GM11168 (cell line): ENCODE data around the gene CTIF.

ENCODE experiments used
- in situ Hi-C: fragments of 300-500 bp; cut with MboI; formaldehyde crosslinking; loops from one replicate; pipeline ENCODE4 v1.12.0; 2022; ENCODE audit warnings: low sequenced_read_pairs; ENCODE audit not compliant: unreplicated experiment

Gene CTIF

GRCh38 chr18:48790226-48790863, 251.5 kb downstream of the CTIF start:
- in situ Hi-C loops = no loop called here

DNA sequence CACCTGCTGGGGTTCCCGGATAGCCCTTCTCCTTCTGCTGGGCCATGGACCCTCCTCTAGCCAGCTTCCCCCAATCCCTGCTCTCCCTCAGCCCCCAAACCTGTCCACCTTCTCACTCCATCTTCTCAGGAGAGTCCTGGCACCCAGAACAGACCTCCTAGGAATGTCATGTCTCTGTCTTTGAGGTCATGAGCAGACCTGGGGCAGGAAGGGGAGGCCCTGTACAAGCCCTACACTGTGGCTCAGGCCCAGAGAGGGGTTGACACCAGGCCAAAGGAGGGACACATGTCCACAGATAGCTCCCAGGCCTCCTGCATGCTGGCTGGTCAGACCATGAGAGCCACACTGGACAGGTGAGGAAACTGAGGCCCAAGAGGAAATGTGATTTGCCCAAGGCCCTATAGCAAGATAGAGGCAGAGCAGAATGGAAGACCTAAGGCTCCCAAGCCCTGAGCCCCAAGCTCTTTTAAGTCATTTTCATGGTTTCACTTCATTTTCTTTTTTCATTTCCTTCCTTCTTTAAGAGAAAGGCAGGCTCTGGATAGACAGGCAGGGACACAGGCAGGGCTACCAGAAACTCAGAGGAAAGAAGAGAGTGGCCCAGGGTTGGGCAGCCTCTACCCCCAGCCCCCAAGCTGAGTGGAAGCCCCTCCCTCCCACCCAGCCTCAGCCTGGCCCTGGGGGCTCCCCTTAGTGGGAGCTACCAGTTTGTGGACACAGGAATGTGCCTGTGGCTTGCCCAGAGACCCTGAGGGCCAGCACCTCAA, 252.2 kb downstream of the CTIF start:
- in situ Hi-C loops = no loop called here

GRCh38 chr18:48791636-48792105, 252.8 kb downstream of the CTIF start:
- in situ Hi-C loops = no loop called here

- in situ Hi-C loops = no loop called here
Measured at GRCh38 chr18:48792141-48792540, 253.3 kb downstream of the CTIF start.

GRCh38 chr18:48792611-48793380, 254.0 kb downstream of the CTIF start:
- in situ Hi-C loops = no loop called here

DNA sequence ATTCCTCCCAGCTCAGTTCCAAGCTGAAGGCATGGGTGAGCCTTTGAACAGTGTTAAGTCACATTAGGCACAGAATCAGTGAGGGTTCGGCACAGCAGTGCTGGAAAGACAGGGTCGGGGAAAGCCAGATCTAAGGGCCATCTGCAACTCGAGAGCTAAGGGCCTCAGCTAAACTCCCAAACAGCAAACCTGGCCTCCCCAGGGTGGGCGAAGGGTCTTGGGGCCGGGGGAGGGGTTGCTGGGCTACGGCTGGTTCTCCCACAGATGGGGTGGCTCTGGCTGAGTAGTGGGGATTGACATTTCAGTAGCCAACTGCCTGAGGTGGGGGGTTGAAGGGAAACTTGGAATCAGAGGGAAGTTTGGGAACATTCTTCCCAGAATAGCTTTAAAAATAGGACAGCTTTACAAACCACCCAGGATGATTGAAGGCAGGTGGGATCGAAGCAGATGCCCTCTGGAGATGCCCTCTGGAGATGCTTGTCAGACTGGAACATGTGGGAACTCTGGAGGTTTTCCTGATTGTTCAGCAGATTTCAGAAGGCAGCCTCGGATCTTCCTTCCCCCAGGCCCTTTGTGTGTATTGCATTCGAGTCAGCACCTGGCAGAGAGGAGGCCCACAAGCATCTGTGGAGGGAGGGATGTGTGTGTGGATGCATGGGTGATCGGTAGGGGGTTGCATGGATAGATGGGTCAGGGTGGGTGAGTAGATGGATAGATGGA, 255.6 kb downstream of the CTIF start:
- in situ Hi-C loops = no loop called here

DNA sequence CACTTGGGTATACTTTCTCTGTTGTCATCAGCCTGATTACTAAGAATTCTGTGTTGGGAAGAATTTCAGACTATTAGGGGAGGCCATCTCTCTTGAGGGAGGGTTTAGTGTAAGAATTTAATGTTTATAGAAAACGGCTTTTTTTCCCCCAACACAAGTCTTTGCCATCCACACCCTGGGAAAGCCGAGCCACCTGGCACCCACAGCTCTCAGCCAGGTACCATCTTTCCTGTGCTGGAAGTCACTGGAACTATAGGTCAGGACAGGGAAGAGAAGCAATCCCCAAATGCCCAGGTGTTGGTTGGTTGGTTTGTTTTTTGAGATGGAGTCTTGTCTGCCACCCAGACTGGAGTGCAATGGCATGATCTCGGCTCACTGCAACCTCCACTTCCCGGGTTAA, 256.9 kb downstream of the CTIF start:
- in situ Hi-C loops = no loop called here

- in situ Hi-C loops = no loop called here
Measured at GRCh38 chr18:48796491-48797205, 257.8 kb downstream of the CTIF start.

DNA sequence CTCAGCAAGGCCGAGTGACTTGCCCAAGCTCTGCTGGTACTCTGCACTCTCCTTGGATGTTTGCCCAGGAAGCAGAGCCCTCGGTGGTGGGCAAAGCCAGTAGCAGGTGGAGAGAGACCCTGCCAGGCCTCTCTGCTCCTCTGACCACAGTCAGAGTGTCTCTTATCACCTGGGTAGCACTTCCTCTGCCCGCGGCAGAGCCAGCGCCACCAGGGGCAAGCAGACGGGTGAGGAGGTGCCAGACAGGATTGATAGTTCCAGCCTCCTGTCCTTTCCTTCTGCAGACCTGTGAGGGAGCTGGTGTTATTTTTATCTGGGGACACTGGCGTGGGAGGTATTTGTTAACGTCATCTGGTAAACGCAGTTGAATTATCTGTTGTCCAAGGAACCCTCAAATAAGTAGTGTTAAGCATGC, 259.0 kb downstream of the CTIF start:
- in situ Hi-C loops = no loop called here

DNA sequence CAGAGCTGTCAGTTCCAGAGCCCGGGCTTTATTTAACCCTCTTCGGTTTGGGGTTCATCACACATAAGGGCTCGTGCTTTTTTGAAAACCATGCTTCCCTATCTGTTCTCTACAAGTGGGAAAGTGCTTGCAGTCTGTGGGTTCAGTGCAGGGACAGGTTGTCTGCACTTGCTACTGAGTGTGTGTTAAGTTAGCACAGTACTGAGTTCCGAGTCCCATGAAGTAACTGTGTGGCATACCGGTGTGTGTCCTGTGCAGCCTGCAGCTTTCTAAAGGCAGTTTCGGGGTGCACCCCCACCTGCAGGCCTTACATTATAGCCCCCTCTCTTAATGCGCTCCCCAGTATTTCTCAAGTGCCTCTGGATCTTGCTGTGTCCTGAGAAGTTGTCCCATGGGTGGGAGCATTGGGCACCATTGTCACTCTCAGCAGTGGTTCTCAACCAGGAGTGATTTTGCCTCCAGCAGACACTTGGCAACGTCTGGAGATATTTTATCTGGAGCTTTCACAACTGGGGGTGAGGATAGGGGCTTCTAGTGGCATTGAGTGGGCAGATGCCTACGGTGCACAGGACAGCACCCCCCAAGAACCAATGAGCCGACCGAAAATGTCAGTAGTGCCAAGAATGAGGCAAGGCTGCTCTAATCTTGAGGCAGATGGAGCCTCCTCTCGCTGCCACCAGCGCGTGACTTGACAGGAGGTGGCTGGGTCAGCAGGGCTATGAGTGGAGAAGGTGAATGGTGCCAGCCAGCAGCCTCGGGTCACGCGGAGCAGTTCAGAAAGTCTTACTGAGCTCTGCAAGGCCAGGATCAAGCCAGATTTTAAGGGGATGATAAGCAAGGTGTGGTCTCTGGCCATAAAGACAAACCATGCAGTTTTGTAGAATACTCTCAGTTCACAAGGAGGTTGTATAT, 259.8 kb downstream of the CTIF start:
- in situ Hi-C loops = no loop called here

GRCh38 chr18:48799724-48800315, 261.0 kb downstream of the CTIF start:
- in situ Hi-C loops = no loop called here

- in situ Hi-C loops = no loop called here
Measured at GRCh38 chr18:48800466-48800865, 261.6 kb downstream of the CTIF start.

GRCh38 chr18:48800876-48801727, 262.3 kb downstream of the CTIF start:
- in situ Hi-C loops = no loop called here

- in situ Hi-C loops = no loop called here
Measured at GRCh38 chr18:48801728-48802542, 263.1 kb downstream of the CTIF start.

DNA sequence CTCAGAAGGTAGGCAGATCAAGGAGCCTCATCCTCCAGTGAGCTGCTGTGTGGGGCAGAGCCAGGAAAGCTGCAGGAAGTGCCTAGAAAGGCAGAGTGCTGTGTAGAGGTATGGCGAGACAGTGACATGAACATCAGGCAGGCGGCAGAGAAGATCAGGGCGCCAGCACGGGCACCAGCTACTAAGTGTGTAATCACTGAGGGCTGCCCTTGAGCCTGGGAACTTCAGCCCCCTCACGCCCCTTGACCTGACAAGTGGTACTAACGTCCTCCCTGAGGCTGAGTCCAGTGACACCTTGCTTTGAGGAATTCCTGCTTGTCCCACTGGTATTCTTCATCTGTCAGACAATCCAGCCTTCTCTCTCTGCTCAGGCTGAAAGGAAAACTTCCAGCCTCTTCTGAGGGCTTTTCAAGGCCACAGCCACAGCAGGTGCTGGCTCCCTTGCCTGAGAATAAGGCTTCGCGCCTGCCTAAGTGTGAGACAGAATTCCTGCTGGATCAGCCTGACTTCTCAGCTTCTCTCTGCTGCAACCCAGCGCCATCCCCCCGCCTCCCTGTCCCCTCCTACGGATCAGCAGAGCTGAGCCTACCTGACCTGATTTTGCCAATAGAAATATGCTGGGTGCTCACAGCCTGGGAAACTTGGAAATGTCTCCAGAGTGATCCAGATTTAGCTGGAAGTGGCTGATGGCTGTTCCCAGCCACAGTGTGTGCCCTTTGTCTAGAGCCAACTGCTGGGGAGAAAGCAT, 263.9 kb downstream of the CTIF start:
- in situ Hi-C loops = no loop called here

GRCh38 chr18:48803518-48803917, 264.7 kb downstream of the CTIF start:
- in situ Hi-C loops = no loop called here
